GM12874 (cell line): ENCODE data around the gene NEURL1B.

Experiments used
- CTCF ChIP-seq: IDR thresholded peaks from 2 replicates; pipeline ENCODE4 v1.5.1; 2011; ENCODE audit warnings: low read depth, mild to moderate bottlenecking, control low read depth, low read length, moderate library complexity; ENCODE audit not compliant: insufficient read depth

Gene NEURL1B

DNA sequence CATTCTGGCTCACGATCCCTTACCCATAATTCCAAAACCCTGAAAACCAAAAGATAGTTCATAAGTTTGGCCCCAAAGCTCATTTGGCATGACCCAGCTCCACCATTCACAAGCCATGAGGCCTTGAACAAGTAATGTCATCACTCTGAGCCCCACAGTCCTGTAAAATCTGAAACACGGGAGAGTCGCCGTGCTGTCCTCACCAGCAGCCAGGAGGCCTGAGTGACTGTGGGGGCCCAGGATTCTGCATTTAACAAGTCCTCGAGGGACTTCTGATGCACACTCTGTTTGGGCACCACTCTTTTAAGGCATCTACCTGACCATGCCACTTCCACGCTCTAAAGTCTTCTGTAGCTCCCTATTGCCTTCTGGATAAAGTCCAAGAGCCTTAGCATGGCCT lies 89.2 kb downstream of the NEURL1B start:
- no peak for TF ChIP-seq CTCF

DNA sequence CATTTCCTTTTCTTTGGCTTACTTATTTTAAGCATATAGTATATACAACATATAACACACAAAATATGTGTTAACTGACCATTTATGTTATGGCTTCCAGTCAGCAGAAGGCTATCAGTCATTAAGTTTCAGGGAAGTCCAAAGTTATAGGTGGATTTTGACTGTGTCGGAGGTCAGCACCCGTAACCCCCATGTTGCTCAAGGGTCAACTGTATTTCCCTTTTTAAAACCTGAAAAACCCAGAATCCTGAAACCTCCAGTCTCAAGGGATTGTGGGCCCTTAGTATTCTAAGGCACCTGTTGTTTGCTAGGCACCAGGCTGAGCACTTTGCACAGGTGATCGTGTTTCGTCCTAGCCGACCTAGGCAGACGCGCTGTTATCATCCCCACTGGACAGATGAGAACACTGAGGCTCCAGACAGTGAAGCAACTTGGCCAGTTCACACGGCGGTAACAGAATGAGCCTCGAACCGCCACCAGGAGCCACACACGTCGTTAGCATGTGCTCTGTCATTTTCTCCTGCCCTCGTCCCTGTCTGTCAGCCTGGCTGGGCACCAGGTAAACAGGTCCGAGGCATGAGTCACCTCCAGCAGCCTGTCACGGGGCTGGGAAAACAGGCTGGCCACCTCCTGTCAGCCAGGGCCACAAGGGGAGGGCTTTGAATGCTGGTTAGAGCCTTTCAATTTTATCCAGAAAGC lies 90.1 kb downstream of the NEURL1B start:
- TF ChIP-seq CTCF, result no peak

DNA sequence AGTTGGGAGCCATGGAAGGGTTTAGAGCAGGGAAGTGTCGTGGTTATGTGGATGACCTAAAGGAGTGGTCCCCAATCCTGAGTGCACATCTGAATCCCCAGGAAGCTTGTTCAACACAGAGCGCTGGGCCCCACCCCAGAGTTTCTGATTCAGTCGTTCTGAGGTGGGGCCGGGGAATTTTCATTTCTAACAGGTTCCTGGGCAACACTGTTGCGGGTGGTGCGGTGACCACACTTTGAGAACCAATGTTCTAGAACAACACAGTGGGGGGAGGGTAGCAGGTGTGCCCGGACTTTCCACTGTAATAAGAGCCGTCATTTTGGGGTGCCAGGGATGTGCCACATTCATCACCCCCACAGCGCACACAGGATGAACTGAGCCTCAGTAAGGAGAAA lies 90.6 kb downstream of the NEURL1B start:
- TF ChIP-seq CTCF, result no peak

- TF ChIP-seq CTCF, result no peak
These were observed 91.3 kb downstream of the NEURL1B start for GRCh38 chr5:172732201-172732865.

DNA sequence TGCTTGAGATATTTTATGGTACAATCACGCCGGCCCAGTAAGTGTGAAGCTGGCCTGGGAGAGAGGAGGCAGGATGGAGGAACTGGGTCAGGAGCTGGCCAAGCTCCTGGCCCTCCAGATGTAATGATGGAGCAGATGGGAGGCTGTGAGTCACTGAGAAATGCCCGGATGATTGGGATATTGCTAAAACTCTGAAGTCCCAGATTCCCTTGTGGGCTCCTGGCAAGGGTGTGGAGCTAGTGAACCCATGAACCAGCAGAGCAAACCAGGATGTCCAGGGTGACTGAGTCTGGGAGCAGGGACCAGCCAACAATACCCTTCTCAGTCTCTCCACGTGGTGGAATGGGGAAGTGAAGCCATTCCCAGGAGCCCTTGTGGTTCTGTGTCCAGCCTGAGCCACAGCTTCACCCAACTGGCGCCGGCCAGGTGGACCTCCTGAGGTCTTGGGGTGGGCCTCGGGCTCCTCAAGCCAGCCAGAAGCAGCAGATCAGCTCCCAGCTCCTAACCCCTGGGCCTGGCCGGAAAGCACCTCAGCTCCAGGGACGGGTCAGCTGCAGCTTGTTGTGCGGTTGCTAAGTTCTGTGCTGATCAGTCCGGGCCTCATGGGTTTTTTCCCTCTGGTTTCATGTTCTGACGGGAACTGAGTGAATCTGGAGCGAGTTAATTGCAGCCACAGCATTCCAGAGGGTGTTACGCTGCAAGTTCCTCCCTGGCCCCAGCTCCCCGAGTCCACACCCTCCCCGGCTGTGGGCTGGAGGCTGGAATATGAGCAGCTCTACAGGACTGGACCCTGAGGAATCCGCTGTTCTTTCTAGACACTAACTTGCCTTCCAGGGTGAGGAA lies 92.3 kb downstream of the NEURL1B start:
- no peak for TF ChIP-seq CTCF

GRCh38 chr5:172733974-172734346 lies 92.9 kb downstream of the NEURL1B start:
- TF ChIP-seq CTCF, result no peak

GRCh38 chr5:172735141-172735831 lies 94.2 kb downstream of the NEURL1B start:
- TF ChIP-seq CTCF, result no peak
